IMR-90 (cell line): Measurements from ENCODE around the gene SRPK2. TPM values are rescaled to one million over a fixed set of nuclear protein-coding genes. Genes with fewer than 3 reads are reported as not detected.

Experiments used
- ATAC-seq: fragments of 200-7000 bp; cut with Tn5 transposase; 2 replicates; pipeline ENCODE4 v1.9.1; 2020; ENCODE audit warnings: low read depth, mild to moderate bottlenecking, moderate library complexity
- BruUV-seq: library from RNA; stranded (reverse); fragments of 400-500 nt; replicated peaks from 2 replicates; lab custom pipeline; 2021; lab: Mats Ljungman, UMichigan
- CTCF ChIA-PET: fragments of 300-600 bp; formaldehyde crosslinking; extraction: SDS; loops from one replicate; lab custom pipeline; 2021; ENCODE audit warnings: antibody characterized with exemption; lab: Yijun Ruan, JAX
- POLR2A ChIA-PET: fragments of 300-600 bp; sonication (Branson Sonifier 250); formaldehyde crosslinking; loops from one replicate; lab custom pipeline; 2022; ENCODE audit warnings: antibody characterized with exemption; ENCODE audit not compliant: unreplicated experiment; lab: Charles Lee
- DNase-seq: peaks from one replicate; pipeline ENCODE4 v3.0.0; 2013
- H2AFZ ChIP-seq: replicated peaks from 2 replicates; pipeline ENCODE3; 2013; ENCODE audit warnings: low read length, mild to moderate bottlenecking; ENCODE audit not compliant: poor library complexity
- H2AK5ac ChIP-seq: 2 replicates; pipeline ENCODE4 v1.6.1; 2013; ENCODE audit warnings: low read depth, low read length, inconsistent platforms
- H2AK9ac ChIP-seq: replicated peaks from 2 replicates; pipeline ENCODE3; 2013; ENCODE audit warnings: mild to moderate bottlenecking, low read depth, low read length, moderate library complexity; ENCODE audit not compliant: poor library complexity
- H2BK120ac ChIP-seq: 2 replicates; pipeline ENCODE4 v1.6.1; 2013; ENCODE audit warnings: low read depth, low read length, inconsistent platforms
- H2BK15ac ChIP-seq: 3 replicates; pipeline ENCODE4 v1.6.1; 2013; ENCODE audit warnings: low read depth, low read length, inconsistent platforms
- H2BK20ac ChIP-seq: 2 replicates; pipeline ENCODE4 v1.6.1; 2013; ENCODE audit warnings: low read depth, mild to moderate bottlenecking, inconsistent platforms, low read length, moderate library complexity
- H2BK5ac ChIP-seq: 2 replicates; pipeline ENCODE4 v1.6.1; 2013; ENCODE audit warnings: mild to moderate bottlenecking, low read depth, low read length, inconsistent platforms; ENCODE audit not compliant: poor library complexity, severe bottlenecking
- H3K14ac ChIP-seq: replicated peaks from 2 replicates; pipeline ENCODE4 v1.6.1; 2013; ENCODE audit warnings: low read depth, low read length, inconsistent platforms
- H3K18ac ChIP-seq: 2 replicates; pipeline ENCODE4 v1.6.1; 2013; ENCODE audit warnings: low read depth, low read length, control low read depth
- H3K23ac ChIP-seq: 2 replicates; pipeline ENCODE4 v1.6.1; 2013; ENCODE audit warnings: low read depth, low read length, inconsistent platforms
- H3K27ac ChIP-seq: 2 replicates; pipeline ENCODE4 v1.5.1; 2013; ENCODE audit warnings: mild to moderate bottlenecking, control low read depth, low read length; ENCODE audit not compliant: insufficient read depth
- H3K27me3 ChIP-seq: 2 replicates; pipeline ENCODE4 v1.6.1; 2013; ENCODE audit warnings: low read length; ENCODE audit not compliant: control insufficient read depth, insufficient read depth
- H3K36me3 ChIP-seq: 2 replicates; pipeline ENCODE4 v1.6.1; 2013; ENCODE audit warnings: low read length, mixed read lengths; ENCODE audit not compliant: control insufficient read depth, insufficient read depth
- H3K4ac ChIP-seq: 2 replicates; pipeline ENCODE4 v1.6.1; 2013; ENCODE audit warnings: low read depth, low read length, inconsistent platforms
- H3K4me1 ChIP-seq: 2 replicates; pipeline ENCODE4 v1.6.1; 2013; ENCODE audit warnings: low read length, mixed read lengths; ENCODE audit not compliant: control insufficient read depth, insufficient read depth
- H3K4me2 ChIP-seq: 2 replicates; pipeline ENCODE4 v1.6.1; 2013; ENCODE audit warnings: low read depth, mild to moderate bottlenecking, control low read depth, low read length, moderate library complexity
- H3K4me3 ChIP-seq: 2 replicates; pipeline ENCODE4 v1.5.1; 2013; ENCODE audit warnings: low read depth, mild to moderate bottlenecking, control low read depth, low read length, moderate library complexity; ENCODE audit not compliant: insufficient read depth
- H3K56ac ChIP-seq: 2 replicates; pipeline ENCODE4 v1.6.1; 2013; ENCODE audit warnings: low read length, inconsistent platforms; ENCODE audit not compliant: insufficient read depth; ENCODE audit errors: extremely low read depth
- H3K79me1 ChIP-seq, 2 experiments: 2 replicates each; pipeline ENCODE4 v1.6.1; 2013; ENCODE audit warnings: low read length in 2 of 2, inconsistent platforms in 1 of 2, low read depth in 1 of 2
- H3K9ac ChIP-seq: 2 replicates; pipeline ENCODE4 v1.6.1; 2013; ENCODE audit warnings: low read depth, low read length, control low read depth
- H3K9me1 ChIP-seq: 2 replicates; pipeline ENCODE4 v1.6.1; 2013; ENCODE audit warnings: low read length, inconsistent platforms; ENCODE audit not compliant: insufficient read depth
- H3K9me3 ChIP-seq: 2 replicates; pipeline ENCODE4 v1.6.1; 2013; ENCODE audit warnings: low read length; ENCODE audit not compliant: control insufficient read depth, insufficient read depth
- H4K20me1 ChIP-seq: 2 replicates; pipeline ENCODE4 v1.6.1; 2013; ENCODE audit warnings: low read length, inconsistent platforms; ENCODE audit not compliant: insufficient read depth
- H4K5ac ChIP-seq: 2 replicates; pipeline ENCODE4 v1.6.1; 2013; ENCODE audit warnings: mild to moderate bottlenecking, low read depth, low read length, control low read depth
- H4K8ac ChIP-seq, 2 experiments: 2 replicates each; pipeline ENCODE4 v1.6.1; 2013; ENCODE audit warnings: low read depth in 2 of 2, low read length in 2 of 2, control low read depth in 1 of 2, inconsistent platforms in 1 of 2
- H4K91ac ChIP-seq: 2 replicates; pipeline ENCODE4 v1.6.1; 2013; ENCODE audit warnings: low read depth, low read length, inconsistent platforms; ENCODE audit not compliant: insufficient read depth
- BHLHE40 ChIP-seq: fragments of 150-350 bp; IDR thresholded peaks from 2 replicates; pipeline ENCODE4 v1.6.1; 2016; ENCODE audit warnings: mild to moderate bottlenecking, low read depth, low read length
- WGBS, 2 experiments: methylation state at CpG; one replicate each; pipeline versions ENCODE4 v1.1.5 to v1.1.7; 2013; ENCODE audit warnings: missing lambda C conversion rate in 2 of 2; ENCODE audit not compliant: insufficient read length in 1 of 2; ENCODE audit errors: extremely low coverage in 2 of 2; 5-methylcytosine and 5-hydroxymethylcytosine counted together
- dilution Hi-C: fragments of 300-500 bp; cut with HindIII; formaldehyde crosslinking; loops from one replicate; pipeline ENCODE4 v1.14.3; 2018; ENCODE audit warnings: low sequenced_read_pairs; ENCODE audit not compliant: unreplicated experiment
- in situ Hi-C: fragments of 300-500 bp; cut with MboI; formaldehyde crosslinking; loops from 3 replicates; pipeline ENCODE4 v1.14.3; 2019; ENCODE audit warnings: low sequenced_read_pairs, inconsistent platforms, mixed read lengths
- intact Hi-C: fragments of 100-400 bp; cut with micrococcal nuclease; formaldehyde crosslinking; loops from 2 replicates; pipeline ENCODE4 v1.10.0; 2022
- polyA plus RNA-seq, 3 experiments: library from polyadenylated mRNA; depleted of rRNA; stranded (reverse); fragments of >200 nt; gene quantifications; 2 replicates each; pipeline ENCODE4 v1.2.3, GENCODE V29; 2012; ENCODE audit warnings: low replicate concordance in 1 of 3
- total RNA-seq: library from RNA; depleted of rRNA; stranded (reverse); fragments of >200 nt; gene quantifications from 2 replicates; pipeline ENCODE4 v1.2.3, GENCODE V29; 2012

SRPK2 gene
- total and polyA plus RNA-seq, 2 of the 4 experiments (the other 2 are of a cell fraction), result 13.2 to 33.0 TPM

DNA sequence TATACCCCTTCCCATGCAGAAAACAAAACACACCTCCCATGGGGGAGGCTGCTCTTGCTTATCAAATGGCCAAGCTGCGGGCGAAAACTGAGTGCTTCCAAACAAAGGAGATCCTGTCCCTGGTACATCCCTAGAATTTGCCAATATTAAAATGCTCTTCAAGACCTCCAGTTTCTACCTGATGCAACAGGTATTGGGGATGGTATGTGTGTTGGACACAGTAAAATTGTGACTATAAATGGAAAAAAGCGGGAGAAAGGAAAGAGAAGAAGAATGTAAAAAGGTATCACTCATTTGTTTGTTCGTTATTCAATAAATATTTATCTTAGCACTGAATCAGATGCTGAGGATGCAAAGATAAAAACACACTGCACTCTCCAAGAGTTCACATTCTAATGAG lies 250.8 kb downstream of the SRPK2 start:
- in situ Hi-C loops (loop anchor here (25.0 kb wide), 1 partner anchor 199 kb away; no protein-coding TSS in a partner anchor), intact Hi-C loops (no loop called here), dilution Hi-C loops (no loop called here)
- no peaks in the 10 kb centered on the region for H3K9me3 ChIP-seq
- peaks cover 18% of the 10 kb centered on the region; the same call in 1 of the 2 replicates for H4K20me1 ChIP-seq
- H2BK5ac ChIP-seq, result no peak overlapping the region
- CTCF ChIA-PET, result no interaction called here
- peaks cover 15% of the 10 kb centered on the region for H3K36me3 ChIP-seq
- no peak overlapping the region for H3K27ac ChIP-seq
- peaks cover 12% of the 10 kb centered on the region for H3K9me1 ChIP-seq
- no peak overlapping the region for H3K56ac ChIP-seq
- no peak overlapping the region for H4K8ac ChIP-seq
- no peak overlapping the region for H3K4me3 ChIP-seq
- no TSS peak for BruUV-seq
- no peak overlapping the region for H2AK9ac ChIP-seq
- H2AFZ ChIP-seq, result no peak overlapping the region
- H3K4me2 ChIP-seq, result no peak overlapping the region
- H2BK120ac ChIP-seq, result no peak overlapping the region
- H3K27me3 ChIP-seq, result no peaks in the 10 kb centered on the region
- H2BK20ac ChIP-seq, result no peak overlapping the region
- no peak for TF ChIP-seq BHLHE40
- 100% methylated on average over 1 of the region's 4 CpGs; no CpG with 5 or more reads in 1 of the 2 experiments for WGBS, 2 experiments
- no peak overlapping the region for H4K91ac ChIP-seq
- no peak overlapping the region for H4K5ac ChIP-seq
- H3K18ac ChIP-seq, result no peak overlapping the region
- POLR2A ChIA-PET, result no interaction called here
- no peak overlapping the region; the same call in 1 of the 2 replicates for H3K4ac ChIP-seq
- H3K9ac ChIP-seq, result no peak overlapping the region
- 0 out of 2 replicates have a peak overlapping the region, but pooled peaks have one; percentile 28 for H3K23ac ChIP-seq
- no peak for DNase-seq
- H3K79me1 ChIP-seq, result peaks cover 24 to 69% of the 10 kb centered on the region in 2 experiments
- H2AK5ac ChIP-seq, result no peak overlapping the region
- no peak overlapping the region for H3K14ac ChIP-seq
- peaks cover 6% of the 10 kb centered on the region for H3K4me1 ChIP-seq
- ATAC-seq, result no peak
- no peak overlapping the region for H2BK15ac ChIP-seq
